Measurements from ENCODE around the gene CHRDL2. TPM values are rescaled to one million over a fixed set of nuclear protein-coding genes. Genes with fewer than 3 reads are reported as not detected.

Gene CHRDL2
- polyA plus RNA-seq, 2 of the 4 experiments (the other 2 are of a cell fraction) = 2.3 to 5.8 TPM

DNA sequence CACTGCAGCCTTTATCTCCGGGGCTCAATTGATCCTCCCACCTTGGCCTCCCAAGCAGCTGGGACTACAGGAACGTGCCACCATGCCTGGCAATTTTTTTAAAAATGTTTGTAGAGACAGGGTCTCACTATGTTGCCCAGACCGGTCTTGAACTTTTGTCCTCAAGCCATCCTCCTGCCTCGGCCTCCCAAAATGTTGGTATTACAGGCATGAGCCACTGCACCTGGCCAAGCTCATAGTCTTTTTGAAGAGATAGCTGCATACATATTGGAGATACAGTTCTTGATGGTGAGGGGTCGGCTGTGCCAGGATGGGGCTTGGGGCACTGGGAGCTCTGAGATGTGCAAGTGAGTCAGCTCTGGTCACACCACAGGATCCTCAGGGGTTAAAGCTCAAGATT, 53.2 kb downstream of the CHRDL2 start:
- Histone ChIP-seq H3K27ac (peak overlapping the region; percentile 30 to 88; a peak in 4 of 6 replicates), H3K4me2 (no peak overlapping the region), H3K4me3 (no peak overlapping the region), H3K9me3 (no peaks in the 10 kb centered on the region), H3K4me1 (peaks cover 48% of the 10 kb centered on the region)
- ChIA-PET POLR2A (no interaction called here), CTCF (interaction anchor here (0.8 to 20.4 kb wide), 6 partner anchors 9 to 66 kb away, joined by 3 to 281 read pairs (median 3); no protein-coding TSS in a partner anchor)
- 87% methylated on average over 5 of the region's 5 CpGs for WGBS (ENCODE audit: missing lambda C conversion rate)
- DNase-seq (ENCODE audit: low read depth in 1 of 2, low spot score in 1 of 2) (no peak), FAIRE-seq (no peak), ATAC-seq (no peak)
- TF ChIP-seq RNF2 (IDR thresholded peaks at IDR 0.05; ENCODE audit: borderline replicate concordance, low read depth) = no peak

DNA sequence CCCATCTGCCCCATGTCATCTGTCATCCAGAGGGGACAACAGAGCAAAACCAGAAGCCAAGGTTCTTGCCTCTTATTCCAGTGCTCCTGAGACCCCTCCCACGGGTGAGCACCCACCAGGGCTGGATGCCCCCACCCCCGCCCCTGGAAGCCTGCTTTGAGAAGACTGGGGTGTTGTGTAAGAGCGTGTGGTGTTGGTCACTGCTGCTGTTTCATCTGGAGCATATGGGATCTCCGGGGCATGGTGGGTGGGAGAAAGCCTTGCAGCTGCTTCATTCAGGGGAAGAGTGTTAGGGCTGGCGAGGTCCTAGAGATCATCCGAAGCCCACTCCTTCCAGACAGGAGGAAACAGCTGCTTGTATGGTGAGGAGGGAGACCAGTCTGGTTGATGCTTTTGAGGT, 54.1 kb downstream of the CHRDL2 start:
- FAIRE-seq (no peak), ATAC-seq (no peak), DNase-seq (ENCODE audit: low read depth in 1 of 2, low spot score in 1 of 2) (no peak)
- Histone ChIP-seq H3K4me3 (no peak overlapping the region), H3K27ac (peak overlapping the region; percentile 88 to 100), H3K4me1 (peaks cover 49% of the 10 kb centered on the region), H3K4me2 (no peak overlapping the region), H3K9me3 (no peaks in the 10 kb centered on the region)
- ChIA-PET CTCF (interaction anchor here (1.1 to 20.4 kb wide), 4 partner anchors 8 to 44 kb away, joined by 3 to 281 read pairs (median 4); no protein-coding TSS in a partner anchor), POLR2A (no interaction called here)
- TF ChIP-seq JUN (IDR thresholded peaks at IDR 0.05) (no peak), EHF (CRISPR knock-in tag; IDR thresholded peaks at IDR 0.05) (no peak), NFE2L2 (conservative IDR thresholded peaks at IDR 0.05; ENCODE audit: low read length) (no peak), EP300 (IDR thresholded peaks at IDR 0.05) (no peak), ESRRA (IDR thresholded peaks at IDR 0.05; ENCODE audit: borderline replicate concordance, low read length) (no peak), HDAC2 (IDR thresholded peaks at IDR 0.05) (no peak), JUNB (IDR thresholded peaks at IDR 0.05) (no peak), FOSL2 (IDR thresholded peaks at IDR 0.05) (no peak), FOSL2 (CRISPR knock-in tag; IDR thresholded peaks at IDR 0.05) (no peak), HOXA7 (CRISPR knock-in tag; IDR thresholded peaks at IDR 0.05) (no peak), NPAS2 (CRISPR knock-in tag; IDR thresholded peaks at IDR 0.05; ENCODE audit: borderline replicate concordance) (no peak), HOXB5 (CRISPR knock-in tag; IDR thresholded peaks at IDR 0.05) (no peak), EHMT2 (IDR thresholded peaks at IDR 0.05; ENCODE audit: low read depth) (no peak), TP53 (CRISPR knock-in tag; IDR thresholded peaks at IDR 0.05) (no peak), BHLHE40 (IDR thresholded peaks at IDR 0.05; ENCODE audit: low read depth, low read length) (no peak), PBX3 (IDR thresholded peaks at IDR 0.05) (no peak)
- TF ChIP-seq, protein P1, sequence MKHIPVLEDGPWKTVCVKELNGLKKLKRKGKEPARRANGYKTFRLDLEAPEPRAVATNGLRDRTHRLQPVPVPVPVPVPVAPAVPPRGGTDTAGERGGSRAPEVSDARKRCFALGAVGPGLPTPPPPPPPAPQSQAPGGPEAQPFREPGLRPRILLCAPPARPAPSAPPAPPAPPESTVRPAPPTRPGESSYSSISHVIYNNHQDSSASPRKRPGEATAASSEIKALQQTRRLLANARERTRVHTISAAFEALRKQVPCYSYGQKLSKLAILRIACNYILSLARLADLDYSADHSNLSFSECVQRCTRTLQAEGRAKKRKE (CRISPR knock-in tag; IDR thresholded peaks at IDR 0.05; ENCODE audit: low read depth) = no peak
- TF ChIP-seq, protein P2, sequence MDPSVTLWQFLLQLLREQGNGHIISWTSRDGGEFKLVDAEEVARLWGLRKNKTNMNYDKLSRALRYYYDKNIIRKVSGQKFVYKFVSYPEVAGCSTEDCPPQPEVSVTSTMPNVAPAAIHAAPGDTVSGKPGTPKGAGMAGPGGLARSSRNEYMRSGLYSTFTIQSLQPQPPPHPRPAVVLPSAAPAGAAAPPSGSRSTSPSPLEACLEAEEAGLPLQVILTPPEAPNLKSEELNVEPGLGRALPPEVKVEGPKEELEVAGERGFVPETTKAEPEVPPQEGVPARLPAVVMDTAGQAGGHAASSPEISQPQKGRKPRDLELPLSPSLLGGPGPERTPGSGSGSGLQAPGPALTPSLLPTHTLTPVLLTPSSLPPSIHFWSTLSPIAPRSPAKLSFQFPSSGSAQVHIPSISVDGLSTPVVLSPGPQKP (IDR thresholded peaks at IDR 0.05; ENCODE audit: low read depth, low read length) = no peak
- TF ChIP-seq, protein P3, sequence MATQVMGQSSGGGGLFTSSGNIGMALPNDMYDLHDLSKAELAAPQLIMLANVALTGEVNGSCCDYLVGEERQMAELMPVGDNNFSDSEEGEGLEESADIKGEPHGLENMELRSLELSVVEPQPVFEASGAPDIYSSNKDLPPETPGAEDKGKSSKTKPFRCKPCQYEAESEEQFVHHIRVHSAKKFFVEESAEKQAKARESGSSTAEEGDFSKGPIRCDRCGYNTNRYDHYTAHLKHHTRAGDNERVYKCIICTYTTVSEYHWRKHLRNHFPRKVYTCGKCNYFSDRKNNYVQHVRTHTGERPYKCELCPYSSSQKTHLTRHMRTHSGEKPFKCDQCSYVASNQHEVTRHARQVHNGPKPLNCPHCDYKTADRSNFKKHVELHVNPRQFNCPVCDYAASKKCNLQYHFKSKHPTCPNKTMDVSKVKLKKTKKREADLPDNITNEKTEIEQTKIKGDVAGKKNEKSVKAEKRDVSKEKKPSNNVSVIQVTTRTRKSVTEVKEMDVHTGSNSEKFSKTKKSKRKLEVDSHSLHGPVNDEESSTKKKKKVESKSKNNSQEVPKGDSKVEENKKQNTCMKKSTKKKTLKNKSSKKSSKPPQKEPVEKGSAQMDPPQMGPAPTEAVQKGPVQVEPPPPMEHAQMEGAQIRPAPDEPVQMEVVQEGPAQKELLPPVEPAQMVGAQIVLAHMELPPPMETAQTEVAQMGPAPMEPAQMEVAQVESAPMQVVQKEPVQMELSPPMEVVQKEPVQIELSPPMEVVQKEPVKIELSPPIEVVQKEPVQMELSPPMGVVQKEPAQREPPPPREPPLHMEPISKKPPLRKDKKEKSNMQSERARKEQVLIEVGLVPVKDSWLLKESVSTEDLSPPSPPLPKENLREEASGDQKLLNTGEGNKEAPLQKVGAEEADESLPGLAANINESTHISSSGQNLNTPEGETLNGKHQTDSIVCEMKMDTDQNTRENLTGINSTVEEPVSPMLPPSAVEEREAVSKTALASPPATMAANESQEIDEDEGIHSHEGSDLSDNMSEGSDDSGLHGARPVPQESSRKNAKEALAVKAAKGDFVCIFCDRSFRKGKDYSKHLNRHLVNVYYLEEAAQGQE (IDR thresholded peaks at IDR 0.05) = no peak
- WGBS (ENCODE audit: missing lambda C conversion rate) = 74% methylated on average over 6 of the region's 6 CpGs

Data from A549 (cell line).